HG03045 (cell line): Measurements from ENCODE around the gene ABHD10.

ENCODE experiments used
- ATAC-seq: cut with Tn5 transposase; IDR thresholded peaks from one replicate; pipeline ENCODE4 v1.9.1; 2021; ENCODE audit warnings: mild to moderate bottlenecking, moderate library complexity; ENCODE audit not compliant: unreplicated experiment

ABHD10 gene

GRCh38 chr3:111963424-111963823 lies 15.4 kb upstream of the ABHD10 start:
- no peak for ATAC-seq

- no peak for ATAC-seq
Measured at GRCh38 chr3:111965484-111965883, 13.3 kb upstream of the ABHD10 start.

- ATAC-seq, result no peak
Measured at GRCh38 chr3:111967068-111967467, 11.8 kb upstream of the ABHD10 start.

- ATAC-seq, result peak; percentile 96
Measured at GRCh38 chr3:111967651-111968274, 11.1 kb upstream of the ABHD10 start.

- no peak for ATAC-seq
Measured at GRCh38 chr3:111968319-111969054, 10.3 kb upstream of the ABHD10 start.

- no peak for ATAC-seq
Measured at GRCh38 chr3:111970376-111970775, 8.4 kb upstream of the ABHD10 start.

GRCh38 chr3:111971533-111972130 lies 7.2 kb upstream of the ABHD10 start:
- ATAC-seq, result no peak

- no peak for ATAC-seq
Measured at GRCh38 chr3:111972891-111973290, 5.9 kb upstream of the ABHD10 start.

- ATAC-seq, result no peak
Measured at GRCh38 chr3:111975131-111975530, 3.7 kb upstream of the ABHD10 start.

GRCh38 chr3:111976254-111976653 lies 2.6 kb upstream of the ABHD10 start:
- no peak for ATAC-seq

GRCh38 chr3:111979434-111980038 lies 710 bp downstream of the ABHD10 start:
- peak; percentile 33 for ATAC-seq

GRCh38 chr3:111980716-111981456 lies 2.1 kb downstream of the ABHD10 start:
- no peak for ATAC-seq

- no peak for ATAC-seq
Measured at GRCh38 chr3:111981457-111981763, 2.6 kb downstream of the ABHD10 start.

- ATAC-seq, result no peak
Measured at GRCh38 chr3:111984636-111985298, 5.9 kb downstream of the ABHD10 start.

- ATAC-seq, result no peak
Measured at GRCh38 chr3:111986800-111987199, 8.0 kb downstream of the ABHD10 start.

GRCh38 chr3:111989061-111989678 lies 10.3 kb downstream of the ABHD10 start:
- peak; percentile 84 for ATAC-seq

- no peak for ATAC-seq
Measured at GRCh38 chr3:111993038-111993437, 14.2 kb downstream of the ABHD10 start.

GRCh38 chr3:111998636-111999483 lies 20.0 kb downstream of the ABHD10 start, which contains the start of gene TAGLN3:
Gene TAGLN3 (plus strand): TSS chr3:111998922. CDS start chr3:111999423, 501 bp downstream.
- ATAC-seq, result peak; percentile 57
